OCI-LY1 (cell line): ENCODE data around the gene RSRP1.

ENCODE experiments used
- EZH2 ChIP-seq: fragments of 200-600 bp; sonication (generic), shearing (Covaris generic); IDR thresholded peaks from 2 replicates; pipeline ENCODE4 v1.8.0; 2017; ENCODE audit warnings: borderline replicate concordance, mixed run types, mild to moderate bottlenecking, antibody characterized with exemption, low read length, moderate library complexity, mixed read lengths
- TF ChIP-seq, protein P1 (sequence below): fragments of 200-600 bp; sonication (generic), shearing (Covaris generic); IDR thresholded peaks from 2 replicates; pipeline ENCODE4 v1.5.1; 2017; ENCODE audit warnings: mild to moderate bottlenecking, antibody characterized with exemption, low read length, moderate library complexity, mixed read lengths

DNA sequence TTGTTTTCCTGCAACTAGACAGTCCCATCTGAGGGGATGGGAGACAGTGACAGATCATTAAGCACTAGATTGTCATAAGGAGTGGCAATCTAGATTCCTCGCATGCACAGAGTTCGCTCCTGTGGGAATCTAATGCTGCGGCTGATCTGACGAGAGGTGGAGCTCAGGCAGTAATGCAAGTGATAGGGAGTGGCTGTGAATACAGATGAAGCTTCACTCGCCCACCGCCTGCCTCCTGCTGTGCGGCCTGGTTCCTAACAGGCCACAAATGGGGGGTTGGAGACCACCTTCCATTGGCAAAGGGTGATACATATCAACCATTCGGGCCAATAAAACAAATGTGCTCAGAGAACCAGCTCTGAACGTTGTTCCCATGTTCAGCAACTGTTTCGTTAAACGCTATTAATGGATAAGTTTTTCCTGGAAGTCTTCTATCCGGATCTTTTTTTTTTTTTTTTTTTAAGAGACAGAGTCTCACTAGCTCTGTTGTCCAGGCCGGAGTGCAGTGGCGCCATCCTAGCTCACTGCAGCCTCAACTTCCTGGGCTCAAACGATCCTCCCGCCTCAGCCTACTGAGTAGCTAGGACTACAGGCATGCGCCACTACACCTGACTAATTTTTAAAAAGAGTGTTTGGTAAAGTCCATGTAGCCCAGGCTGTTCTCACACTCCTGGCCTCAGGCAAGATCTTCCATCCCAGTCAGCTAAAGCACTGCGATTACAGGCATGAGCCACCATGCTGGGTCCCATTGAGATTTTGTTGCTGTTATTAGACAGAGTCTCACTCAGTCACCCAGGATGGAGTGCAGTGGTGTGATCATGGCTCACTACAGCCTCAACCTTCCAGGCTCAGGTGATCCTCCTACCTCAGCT is 8.7 kb upstream of the RSRP1 start:
- TF ChIP-seq, protein P1, sequence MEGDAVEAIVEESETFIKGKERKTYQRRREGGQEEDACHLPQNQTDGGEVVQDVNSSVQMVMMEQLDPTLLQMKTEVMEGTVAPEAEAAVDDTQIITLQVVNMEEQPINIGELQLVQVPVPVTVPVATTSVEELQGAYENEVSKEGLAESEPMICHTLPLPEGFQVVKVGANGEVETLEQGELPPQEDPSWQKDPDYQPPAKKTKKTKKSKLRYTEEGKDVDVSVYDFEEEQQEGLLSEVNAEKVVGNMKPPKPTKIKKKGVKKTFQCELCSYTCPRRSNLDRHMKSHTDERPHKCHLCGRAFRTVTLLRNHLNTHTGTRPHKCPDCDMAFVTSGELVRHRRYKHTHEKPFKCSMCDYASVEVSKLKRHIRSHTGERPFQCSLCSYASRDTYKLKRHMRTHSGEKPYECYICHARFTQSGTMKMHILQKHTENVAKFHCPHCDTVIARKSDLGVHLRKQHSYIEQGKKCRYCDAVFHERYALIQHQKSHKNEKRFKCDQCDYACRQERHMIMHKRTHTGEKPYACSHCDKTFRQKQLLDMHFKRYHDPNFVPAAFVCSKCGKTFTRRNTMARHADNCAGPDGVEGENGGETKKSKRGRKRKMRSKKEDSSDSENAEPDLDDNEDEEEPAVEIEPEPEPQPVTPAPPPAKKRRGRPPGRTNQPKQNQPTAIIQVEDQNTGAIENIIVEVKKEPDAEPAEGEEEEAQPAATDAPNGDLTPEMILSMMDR, result no peak
- no peak for TF ChIP-seq EZH2
